Tongue (tissue), 2 donors: ENCODE data around the gene LAMA5. TPM values are rescaled to one million over a fixed set of nuclear protein-coding genes. Genes with fewer than 3 reads are reported as not detected.
A peak's percentile ranks its signal among the peaks of the same experiment; 100 is the strongest.

Source experiments
- DNase-seq: peaks from one replicate; pipeline ENCODE4 v3.0.0-alpha.2; 2015
- total RNA-seq: library from RNA; depleted of rRNA; stranded (reverse); fragments of >200 nt; gene quantifications from one replicate; pipeline ENCODE4 v1.2.3, GENCODE V29; 2014

The LAMA5 gene
- total RNA-seq, 1 donor from 2014 or later: 96.6 TPM

DNA sequence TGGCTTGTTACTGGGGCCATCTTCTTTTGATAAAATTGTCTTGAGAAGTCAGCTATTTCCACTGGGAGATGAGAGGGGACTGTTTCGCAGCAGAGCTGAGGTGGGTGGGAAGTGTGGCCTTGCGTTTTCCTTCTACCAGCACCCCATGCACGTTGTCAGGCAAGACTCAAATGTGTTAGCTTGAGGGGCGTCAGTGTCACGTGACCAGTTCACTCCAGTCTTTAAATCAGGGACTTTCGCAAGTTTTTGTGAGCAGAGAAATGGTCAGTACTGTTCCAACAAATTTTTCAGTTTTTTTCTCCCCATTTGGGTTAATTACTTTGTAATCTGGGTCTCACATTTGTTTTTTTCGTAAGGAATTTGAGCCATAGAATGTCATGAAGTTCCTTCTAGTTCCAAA is 85.0 kb downstream of the LAMA5 start:
- DNase-seq: no peak

GRCh38 chr20:62281161-62281933 is 85.8 kb downstream of the LAMA5 start:
- DNase-seq: no peak

- DNase-seq: no peak
Measured at GRCh38 chr20:62280303-62280702, 86.8 kb downstream of the LAMA5 start.

DNA sequence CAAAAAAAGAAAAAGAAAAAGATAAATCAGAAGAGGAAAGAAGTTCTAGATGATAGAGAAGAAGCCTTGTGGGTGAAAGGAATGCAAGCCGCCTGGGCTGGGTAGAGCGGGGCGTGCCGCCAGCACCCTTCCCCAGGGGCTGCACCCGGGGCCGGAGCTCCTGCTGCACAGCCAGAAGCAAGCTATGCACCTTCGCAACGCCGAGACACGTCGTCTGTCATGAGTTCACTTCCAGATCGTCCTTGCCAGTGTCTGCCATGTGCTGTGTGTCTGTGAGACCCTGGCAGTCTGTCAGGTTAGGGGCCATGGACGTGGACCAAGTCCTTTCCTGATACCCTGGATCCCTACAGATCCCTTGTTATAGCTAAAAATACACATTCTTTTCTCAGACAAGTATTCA is 89.9 kb downstream of the LAMA5 start:
- DNase-seq: no peak

DNA sequence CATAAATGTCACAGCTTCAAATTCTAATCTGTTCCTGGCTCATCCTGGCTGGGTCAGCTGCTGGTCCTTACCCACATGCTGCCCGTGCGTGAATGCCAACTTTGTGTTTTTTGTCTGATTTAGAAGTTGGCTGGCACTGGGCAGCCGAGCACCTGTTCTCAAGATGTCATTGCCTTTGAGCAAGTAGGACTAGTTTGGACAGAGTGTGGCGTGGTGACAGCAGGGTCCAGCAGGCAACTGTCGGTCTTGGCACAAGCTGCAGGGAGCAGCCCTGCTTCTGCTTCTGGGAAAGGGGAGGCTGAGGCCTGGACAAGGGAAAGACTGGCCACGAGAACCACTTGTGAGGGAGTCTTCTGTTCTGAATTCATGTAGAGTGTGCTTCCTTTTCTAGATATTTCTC is 90.7 kb downstream of the LAMA5 start:
- peak; percentile 97 for DNase-seq

DNA sequence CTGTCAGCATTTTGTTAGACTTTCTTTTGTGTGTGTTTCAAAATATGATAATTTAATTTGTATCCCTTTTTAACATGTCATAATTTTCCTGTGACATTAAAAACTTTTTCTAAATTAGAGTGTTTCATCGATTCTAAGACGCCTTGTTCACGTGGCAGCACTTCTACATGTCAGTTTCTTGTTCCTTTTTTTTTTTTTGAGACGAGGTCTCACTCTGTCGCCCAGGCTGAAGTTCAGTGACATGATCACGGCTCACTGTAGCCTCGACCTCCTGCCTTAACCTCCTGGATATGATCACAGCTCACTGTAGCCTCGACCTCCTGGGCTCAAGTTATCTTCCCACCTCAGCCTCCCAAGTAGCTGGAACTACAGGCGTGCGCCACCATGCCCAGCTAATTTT is 91.9 kb downstream of the LAMA5 start:
- DNase-seq: no peak

DNA sequence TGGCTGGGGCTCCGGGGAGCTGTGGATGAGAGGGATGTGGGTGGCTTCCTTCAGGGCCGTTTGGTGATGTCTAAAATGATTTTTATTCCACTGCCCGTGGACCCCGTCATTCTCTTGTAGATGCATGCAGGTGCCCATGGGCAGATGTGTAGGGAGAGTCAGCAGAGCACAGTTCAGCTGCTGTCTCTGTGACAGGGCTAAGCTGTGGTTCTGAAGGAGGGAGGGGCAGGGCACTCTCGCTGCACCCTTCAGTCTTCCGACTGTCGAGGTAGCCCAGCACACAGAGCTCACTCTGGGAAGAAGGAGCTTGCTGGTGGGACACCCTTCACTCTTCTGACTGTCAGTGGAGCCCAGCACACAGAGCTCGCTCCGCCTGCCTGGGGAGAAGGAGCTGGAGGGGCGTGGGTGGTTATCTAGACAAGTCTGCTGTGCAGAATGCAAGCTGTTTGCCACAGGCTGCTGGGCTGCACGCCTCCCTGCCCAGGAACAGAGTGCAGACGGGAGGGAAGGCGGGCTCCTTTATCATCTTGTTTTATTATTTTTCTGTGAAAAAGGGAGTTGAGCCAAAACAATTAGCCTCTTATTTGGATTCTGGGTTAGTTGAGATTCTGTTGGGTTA is 92.7 kb downstream of the LAMA5 start:
- peak; percentile 16 for DNase-seq

DNA sequence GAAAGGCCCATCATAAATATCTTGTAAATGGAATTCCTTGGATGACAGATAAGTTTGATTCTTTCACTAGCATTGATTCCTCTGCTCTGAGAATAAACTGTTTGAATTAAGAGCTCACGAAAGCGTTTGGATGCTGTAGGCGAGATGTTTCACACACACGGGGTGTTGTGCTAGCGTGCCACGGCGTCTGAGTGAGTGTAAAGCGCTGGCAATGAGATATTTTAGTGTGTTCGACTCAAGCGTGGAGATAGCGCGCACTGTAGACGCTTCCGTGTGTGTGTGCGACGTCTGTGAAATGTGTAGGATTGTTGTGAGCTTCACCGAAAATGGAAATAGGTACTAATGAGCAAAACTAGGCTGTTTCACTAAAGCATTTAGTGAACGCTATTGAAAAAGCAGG is 93.7 kb downstream of the LAMA5 start:
- DNase-seq: no peak

DNA sequence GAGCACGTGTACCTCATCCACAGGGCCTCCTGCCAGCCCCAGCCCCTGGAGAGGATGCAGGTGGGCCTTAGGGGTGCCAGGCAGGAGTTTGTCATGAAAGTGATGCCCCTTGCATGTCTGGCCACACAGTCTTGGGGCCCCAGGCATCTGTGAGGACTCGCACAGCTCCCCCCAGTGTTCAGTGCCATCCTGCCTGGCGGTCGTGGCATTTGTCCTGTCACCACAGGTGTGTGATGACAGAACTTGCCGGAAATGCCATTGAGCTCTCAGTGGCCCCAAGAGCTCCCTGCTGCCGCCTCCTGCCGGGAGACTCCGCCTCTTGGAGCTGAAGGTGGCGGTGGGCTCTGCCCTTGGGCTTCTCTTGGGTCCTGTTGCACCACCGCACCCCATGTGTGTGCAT is 94.9 kb downstream of the LAMA5 start:
- DNase-seq: no peak

GRCh38 chr20:62269871-62270270 is 97.2 kb downstream of the LAMA5 start:
- no peak for DNase-seq

DNA sequence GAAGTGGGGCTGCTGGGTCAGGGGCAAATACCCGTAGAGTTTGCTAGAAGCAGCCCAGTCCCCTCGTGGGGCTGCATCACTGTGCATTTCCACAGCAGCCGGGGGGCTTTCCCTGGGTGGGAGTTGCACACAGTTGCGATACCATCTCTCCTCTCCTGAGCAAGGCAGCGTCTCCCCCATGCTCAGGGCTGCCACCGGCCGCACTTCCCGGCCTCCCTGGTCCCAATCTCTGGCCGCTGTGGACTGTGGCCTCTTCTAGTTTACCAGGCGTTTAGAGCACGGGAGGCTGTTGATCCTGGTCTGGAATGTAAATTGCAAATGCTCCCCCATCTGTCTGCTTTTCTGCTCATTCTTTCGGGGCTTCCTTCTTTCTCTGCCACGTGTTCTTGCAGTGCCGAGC is 97.7 kb downstream of the LAMA5 start:
- no peak for DNase-seq

GRCh38 chr20:62268228-62268900 is 98.7 kb downstream of the LAMA5 start:
- DNase-seq: no peak

- peak; percentile 13 for DNase-seq
Measured at GRCh38 chr20:62267543-62267942, 99.6 kb downstream of the LAMA5 start.

DNA sequence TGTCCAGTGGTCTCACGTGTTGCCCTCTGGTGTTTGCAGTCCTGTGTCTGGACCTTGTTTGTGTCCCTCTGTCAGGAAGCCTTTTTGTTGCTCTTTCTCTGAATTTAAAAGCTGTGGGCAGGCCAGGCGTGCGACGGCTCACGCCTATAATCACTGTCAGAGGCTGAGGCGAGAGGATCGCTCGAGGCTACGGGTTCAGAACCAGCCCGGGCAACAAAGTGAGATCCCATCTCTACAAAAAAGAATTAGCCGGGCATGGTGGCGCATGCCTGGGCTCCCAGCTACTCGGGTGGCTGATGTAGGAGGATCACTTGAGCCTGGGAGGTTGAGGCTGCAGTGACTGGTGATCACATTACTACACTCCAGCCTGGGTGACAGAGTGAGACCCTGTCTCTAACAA is 100.3 kb downstream of the LAMA5 start:
- DNase-seq: no peak

- no peak for DNase-seq
Measured at GRCh38 chr20:62266340-62266739, 100.8 kb downstream of the LAMA5 start.

DNA sequence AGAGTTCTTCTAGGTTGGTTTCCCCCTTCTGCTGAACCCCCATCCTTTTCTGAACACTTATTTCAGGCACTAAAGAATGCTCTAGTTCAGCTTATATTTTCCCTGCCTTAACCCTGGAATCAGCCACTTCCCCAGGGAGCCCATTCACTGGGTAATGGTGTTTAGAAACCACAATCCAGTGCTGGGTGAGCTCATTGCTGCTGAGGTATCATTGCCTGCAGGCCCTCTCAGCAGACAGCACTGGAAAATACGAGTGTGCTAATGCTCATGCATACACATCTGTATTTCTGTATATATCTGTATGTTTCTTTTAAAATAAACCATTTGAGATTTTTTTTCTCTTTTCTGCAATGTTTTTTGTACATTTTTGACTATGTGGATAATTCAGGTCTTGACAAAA is 101.7 kb downstream of the LAMA5 start:
- DNase-seq: no peak

GRCh38 chr20:62263396-62263795 is 103.7 kb downstream of the LAMA5 start:
- no peak for DNase-seq

DNA sequence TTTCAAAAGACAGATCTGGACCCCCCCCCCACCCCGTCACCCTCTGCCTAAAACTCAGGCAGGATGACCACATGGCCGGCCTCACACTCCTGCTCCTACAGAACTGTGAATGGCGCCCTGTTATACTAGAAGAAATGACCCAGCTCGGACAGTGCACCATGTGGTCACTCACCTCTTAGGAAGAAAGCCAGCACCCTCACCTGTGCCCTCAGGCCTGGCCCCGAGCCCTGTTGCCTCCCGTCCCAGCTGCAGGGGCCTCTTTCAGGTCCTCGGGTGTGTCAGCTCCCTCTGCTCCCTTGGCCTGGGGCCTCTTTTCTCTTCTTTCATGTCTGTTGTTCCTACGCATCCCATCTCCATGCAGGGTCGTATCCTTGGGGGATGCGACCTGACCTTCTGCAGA is 105.0 kb downstream of the LAMA5 start:
- no peak for DNase-seq

DNA sequence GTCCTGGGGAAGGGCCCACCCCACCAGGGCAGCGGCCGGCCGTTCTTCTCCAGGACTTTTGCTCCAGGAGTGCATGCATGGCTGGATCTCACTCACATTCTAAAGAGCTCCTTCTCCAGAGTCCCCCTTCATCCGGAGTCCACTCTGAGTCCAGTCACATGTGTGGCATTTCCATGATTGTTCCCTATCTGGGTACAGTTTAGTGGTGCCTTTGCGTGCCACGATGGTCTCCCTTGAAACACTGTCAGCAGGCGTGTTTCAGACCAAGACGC is 107.9 kb downstream of the LAMA5 start:
- DNase-seq: no peak
